Bronchial epithelial cell (primary cell): Measurements from ENCODE around the gene BEST1. TPM values are rescaled to one million over a fixed set of nuclear protein-coding genes. Genes with fewer than 3 reads are reported as not detected.
A peak's percentile ranks its signal among the peaks of the same experiment; 100 is the strongest.

ENCODE experiments used
- DNase-seq: peaks from one replicate; pipeline ENCODE4 v3.0.0-alpha.2; 2010; ENCODE audit warnings: low read depth
- FAIRE-seq: peaks from 2 replicates; lab custom pipeline; 2011; peaks lifted over from hg19 to GRCh38; lab: Jason Lieb, UNC
- H3K27me3 ChIP-seq: 2 replicates; pipeline ENCODE4 v1.5.1; 2011; ENCODE audit warnings: low read length; ENCODE audit not compliant: control insufficient read depth, insufficient read depth
- H3K36me3 ChIP-seq: 2 replicates; pipeline ENCODE4 v1.5.1; 2011; ENCODE audit warnings: low read length; ENCODE audit not compliant: control insufficient read depth, insufficient read depth
- H3K4me3 ChIP-seq: 2 replicates; pipeline ENCODE4 v1.5.1; 2011; ENCODE audit warnings: mild to moderate bottlenecking, low read depth, low read length, control low read depth
- CTCF ChIP-seq: IDR thresholded peaks from 2 replicates; pipeline ENCODE4 v1.5.1; 2011; ENCODE audit warnings: mild to moderate bottlenecking, moderate library complexity, low read length, control low read depth, inconsistent platforms; ENCODE audit not compliant: insufficient read depth, severe bottlenecking
- total RNA-seq: library from RNA; depleted of rRNA; stranded (reverse); fragments of >200 nt; gene quantifications from 2 replicates; pipeline ENCODE4 v1.2.1, GENCODE V29; 2014

The BEST1 gene
- total RNA-seq, 1 donor from 2014 or later: 3.7 TPM

GRCh38 chr11:61912991-61913698 lies 37.0 kb upstream of the BEST1 start:
- H3K27me3 ChIP-seq: peaks cover 15% of the 10 kb centered on the region
- TF ChIP-seq CTCF: no peak
- no peak overlapping the region for H3K4me3 ChIP-seq
- no peak for FAIRE-seq
- no peaks in the 10 kb centered on the region for H3K36me3 ChIP-seq
- no peak for DNase-seq

GRCh38 chr11:61913699-61914395 lies 36.3 kb upstream of the BEST1 start:
- Histone ChIP-seq H3K36me3 (no peaks in the 10 kb centered on the region), H3K4me3 (no peak overlapping the region), H3K27me3 (peaks cover 20% of the 10 kb centered on the region)
- no peak for TF ChIP-seq CTCF
- FAIRE-seq: no peak
- no peak for DNase-seq

GRCh38 chr11:61914471-61915171 lies 35.5 kb upstream of the BEST1 start:
- DNase-seq (no peak), FAIRE-seq (no peak)
- Histone ChIP-seq H3K36me3 (no peaks in the 10 kb centered on the region), H3K27me3 (peaks cover 23% of the 10 kb centered on the region), H3K4me3 (no peak overlapping the region)
- no peak for TF ChIP-seq CTCF

- DNase-seq (no peak), FAIRE-seq (no peak)
- H3K4me3 ChIP-seq: peak overlapping the region; percentile 33
- peaks cover 25% of the 10 kb centered on the region for H3K27me3 ChIP-seq
- no peak for TF ChIP-seq CTCF
- no peaks in the 10 kb centered on the region for H3K36me3 ChIP-seq
These were observed 33.3 kb upstream of the BEST1 start for GRCh38 chr11:61916737-61917333.

GRCh38 chr11:61917334-61918109 lies 32.6 kb upstream of the BEST1 start, which contains the start of gene RAB3IL1:
TSS of gene RAB3IL1 (minus strand) at chr11:61917566. CDS start at chr11:61917367, 199 bp downstream.
- peaks cover 25% of the 10 kb centered on the region for H3K27me3 ChIP-seq
- no peak for TF ChIP-seq CTCF
- H3K4me3 ChIP-seq: peak within 1 kb of the TSS; percentile 33
- DNase-seq: no peak
- no peaks in the 10 kb centered on the region for H3K36me3 ChIP-seq
- no peak for FAIRE-seq
